CD4-positive, alpha-beta T cell treated with Interleukin-2 at 100 ng/mL for 4 hours (primary cell): ENCODE data around the gene CCDC7.
"Not testable (repeated sequence)": the region's sequence is repeated elsewhere in the genome, so short reads cannot be mapped to it uniquely, and the experiment has no call there.

Experiments used
- DNase-seq: peaks from one replicate; pipeline ENCODE4 v3.0.0-alpha.2; 2020; ENCODE audit warnings: low spot score

CCDC7 gene

GRCh38 chr10:32562695-32563094 is 116.8 kb downstream of the CCDC7 start:
- DNase-seq = not testable (repeated sequence)

- no peak for DNase-seq
Measured at GRCh38 chr10:32577448-32577847, 131.5 kb downstream of the CCDC7 start.

GRCh38 chr10:32582946-32583345 is 137.0 kb downstream of the CCDC7 start:
- no peak for DNase-seq

GRCh38 chr10:32598022-32598421 is 152.1 kb downstream of the CCDC7 start:
- not testable (repeated sequence) for DNase-seq

- DNase-seq = no peak
Measured at GRCh38 chr10:32600317-32600716, 154.4 kb downstream of the CCDC7 start.

- DNase-seq = not testable (repeated sequence)
Measured at GRCh38 chr10:32601562-32601961, 155.6 kb downstream of the CCDC7 start.

- DNase-seq = no peak
Measured at GRCh38 chr10:32605787-32606186, 159.8 kb downstream of the CCDC7 start.

GRCh38 chr10:32610543-32610942 is 164.6 kb downstream of the CCDC7 start:
- DNase-seq = not testable (repeated sequence)

DNA sequence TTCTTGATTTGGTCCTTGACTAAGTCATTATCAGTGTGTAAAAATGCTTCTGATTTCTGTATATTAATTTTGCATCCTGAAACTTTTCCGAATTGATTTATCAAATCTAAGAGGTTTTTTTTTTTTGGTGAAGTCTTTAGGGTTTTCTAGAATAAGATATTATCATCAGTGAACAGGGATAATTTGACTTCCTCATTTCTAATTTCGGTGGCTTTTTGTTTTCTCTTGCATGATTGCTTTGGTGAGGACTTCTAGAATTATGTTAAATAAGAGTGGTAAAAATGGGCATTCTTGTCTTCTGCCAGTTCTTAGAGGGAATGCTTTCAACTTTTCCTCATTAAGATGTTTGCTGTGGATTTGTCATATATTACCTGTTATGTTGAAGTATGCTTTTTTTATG is 170.5 kb downstream of the CCDC7 start:
- no peak for DNase-seq

GRCh38 chr10:32618482-32618881 is 172.5 kb downstream of the CCDC7 start:
- DNase-seq = no peak

DNA sequence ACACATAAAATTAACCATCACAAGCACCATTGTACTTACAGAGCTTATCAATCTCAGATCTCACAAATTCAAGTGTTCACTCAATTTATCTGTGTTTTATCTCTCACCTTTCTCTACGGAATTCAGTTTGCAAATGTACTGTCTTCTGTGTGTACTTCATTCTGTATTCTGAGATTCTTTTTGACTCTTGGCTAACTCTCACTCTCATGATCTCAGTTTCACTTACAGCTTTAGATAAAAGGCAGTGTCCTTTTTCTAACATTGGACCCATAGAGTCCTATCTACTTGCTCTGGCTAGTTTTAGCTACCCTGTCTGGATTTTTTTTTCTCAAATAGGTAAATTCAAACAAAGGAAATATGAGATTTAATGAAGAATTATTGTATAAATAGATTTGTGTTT is 176.0 kb downstream of the CCDC7 start:
- DNase-seq = no peak

DNA sequence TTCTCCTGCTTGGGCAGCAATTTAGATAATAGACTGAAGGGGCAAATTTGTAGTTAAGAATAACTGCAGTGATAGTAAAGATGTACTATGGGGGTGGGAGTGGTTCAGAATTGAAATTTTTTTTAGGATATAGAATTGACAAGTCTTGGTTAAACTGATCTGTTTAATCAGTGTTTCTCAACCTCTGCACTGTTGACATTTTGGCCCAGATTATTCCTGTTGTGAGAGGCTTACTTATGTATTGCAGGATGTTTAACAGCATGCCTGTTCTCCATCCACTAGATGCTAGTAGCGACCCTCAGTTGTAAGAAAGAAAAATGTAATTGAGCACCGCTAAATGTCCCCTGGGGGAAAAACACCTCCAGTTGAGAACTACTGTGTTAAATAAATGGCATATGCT is 176.5 kb downstream of the CCDC7 start:
- no peak for DNase-seq

DNA sequence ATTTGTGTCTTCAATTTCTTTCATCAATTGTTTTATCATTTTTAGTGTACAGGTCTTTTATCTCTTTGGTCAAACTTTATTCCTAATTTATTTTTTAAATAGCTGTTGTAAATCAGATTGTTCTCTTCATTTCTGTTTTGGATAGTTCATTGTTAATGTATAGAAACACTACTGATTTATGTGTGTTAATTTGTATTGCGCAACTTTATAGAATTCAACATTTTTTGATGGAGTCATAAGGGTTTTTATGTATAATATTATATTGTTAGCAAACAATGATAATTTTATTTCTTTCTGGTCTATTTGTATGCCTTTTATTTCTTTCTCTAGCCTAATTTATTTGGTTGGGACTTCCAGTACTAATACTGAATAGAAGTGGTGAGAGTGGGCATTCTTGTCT is 181.2 kb downstream of the CCDC7 start:
- no peak for DNase-seq

- no peak for DNase-seq
Measured at GRCh38 chr10:32629910-32630309, 184.0 kb downstream of the CCDC7 start.

DNA sequence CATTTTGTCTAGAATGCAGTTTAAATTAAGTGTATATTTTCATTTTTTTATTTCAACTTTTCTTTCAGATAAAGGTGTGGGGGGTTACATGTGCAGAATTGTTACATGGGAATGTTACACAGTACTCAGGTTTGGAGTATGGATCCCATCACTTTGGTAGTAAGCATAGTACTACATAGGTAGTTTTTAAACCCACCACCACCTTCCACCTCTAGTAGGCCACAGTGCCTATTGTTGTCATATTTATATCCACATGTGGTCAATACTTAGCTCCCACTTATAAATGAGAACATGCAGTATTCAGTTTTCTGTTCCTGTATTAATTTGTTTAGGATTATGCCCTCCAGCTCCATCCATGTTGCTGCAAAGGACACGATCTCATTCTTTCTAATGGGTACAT is 200.6 kb downstream of the CCDC7 start:
- no peak for DNase-seq

DNA sequence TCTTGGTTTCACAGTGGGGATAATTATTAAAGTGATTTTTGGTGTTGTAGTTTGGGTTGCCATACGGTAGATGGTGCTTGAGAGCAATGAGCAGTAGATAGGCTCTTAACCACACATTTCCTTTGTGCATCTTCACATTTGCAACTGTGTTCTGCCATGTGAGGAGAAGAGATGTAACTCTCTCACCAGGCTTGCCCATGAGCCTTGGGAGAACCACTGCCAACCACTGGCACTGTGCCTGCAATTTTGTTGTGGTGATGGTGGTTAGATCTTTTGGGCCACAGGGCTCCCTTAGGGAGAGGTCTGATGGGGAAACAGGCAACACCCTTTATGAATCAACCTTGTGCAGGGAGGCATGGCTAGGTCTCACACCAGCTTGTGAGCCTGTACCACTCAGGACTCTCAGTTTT is 204.3 kb downstream of the CCDC7 start:
- peak; percentile 24 for DNase-seq

DNA sequence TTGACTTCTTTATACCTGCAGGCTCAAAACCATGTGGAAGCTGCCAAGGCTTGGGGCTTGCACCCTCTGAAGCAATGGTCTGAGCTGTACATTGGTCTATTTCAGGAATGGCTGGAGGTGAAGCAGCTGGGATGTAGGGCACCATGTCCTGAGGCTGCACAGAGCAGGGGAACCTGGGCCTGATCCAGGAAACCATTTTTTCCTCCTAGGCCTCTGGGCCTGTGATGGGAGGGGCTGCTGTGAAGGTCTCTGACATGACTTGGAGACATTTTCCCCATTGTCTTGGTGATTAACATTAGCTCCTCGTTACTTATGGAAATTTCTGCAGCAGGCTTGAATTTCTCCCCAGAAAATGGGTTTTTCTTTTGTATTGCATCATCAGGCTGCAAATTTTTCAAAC is 211.5 kb downstream of the CCDC7 start:
- DNase-seq = not testable (repeated sequence)

DNA sequence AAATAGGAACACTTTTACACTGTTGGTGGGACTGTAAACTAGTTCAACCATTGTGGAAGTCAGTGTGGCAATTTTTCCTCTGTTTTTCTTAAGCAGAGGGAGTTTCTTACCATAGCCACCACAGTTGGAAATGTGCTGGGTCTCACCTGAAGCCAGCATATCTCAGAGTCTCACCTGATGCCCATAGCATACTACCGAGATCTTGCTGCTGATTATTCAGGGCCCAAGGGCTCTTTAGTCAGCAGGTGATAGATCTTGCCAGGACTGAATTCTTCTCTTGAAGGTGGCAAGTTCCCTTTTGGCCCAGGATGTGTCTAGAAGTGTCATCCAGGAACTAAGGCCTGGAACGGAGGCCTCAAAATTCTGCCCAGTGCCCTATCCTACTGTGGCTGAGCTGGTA is 215.4 kb downstream of the CCDC7 start:
- DNase-seq = no peak

DNA sequence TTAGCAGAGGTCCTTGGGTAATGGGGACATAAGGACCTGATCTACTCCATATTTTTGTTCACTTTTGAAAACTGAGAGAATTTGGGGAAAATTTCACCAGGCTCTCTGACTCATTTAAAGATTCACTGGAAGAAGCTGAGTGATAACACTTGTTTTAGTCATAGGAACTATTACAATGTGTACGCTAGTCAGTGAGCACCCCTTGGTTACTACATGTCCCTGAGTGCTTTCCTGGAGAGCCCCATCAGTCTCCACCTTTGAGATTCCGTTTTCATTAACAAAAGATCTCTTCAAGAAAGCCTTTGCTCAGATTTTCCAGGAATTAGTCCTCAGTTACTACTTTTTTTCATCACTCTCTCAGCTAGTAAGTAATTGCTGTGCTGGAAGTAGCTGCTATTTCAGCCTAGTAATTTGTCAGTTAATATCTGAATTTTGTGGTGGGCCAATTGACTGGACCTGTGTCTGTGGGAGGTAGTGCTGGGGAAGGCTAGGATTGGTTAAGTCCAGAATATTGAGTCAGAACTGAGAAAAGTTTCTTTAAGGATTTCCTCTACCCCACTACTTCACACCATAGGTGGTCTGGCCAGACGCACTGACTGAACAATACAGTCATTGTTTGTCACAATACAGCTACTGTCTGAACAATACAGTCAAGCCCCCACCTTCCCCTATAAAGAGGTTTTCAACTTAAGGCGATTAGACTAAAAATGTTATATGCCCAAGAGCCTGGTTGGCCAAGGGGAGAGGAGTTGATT is 235.0 kb downstream of the CCDC7 start:
- no peak for DNase-seq

DNA sequence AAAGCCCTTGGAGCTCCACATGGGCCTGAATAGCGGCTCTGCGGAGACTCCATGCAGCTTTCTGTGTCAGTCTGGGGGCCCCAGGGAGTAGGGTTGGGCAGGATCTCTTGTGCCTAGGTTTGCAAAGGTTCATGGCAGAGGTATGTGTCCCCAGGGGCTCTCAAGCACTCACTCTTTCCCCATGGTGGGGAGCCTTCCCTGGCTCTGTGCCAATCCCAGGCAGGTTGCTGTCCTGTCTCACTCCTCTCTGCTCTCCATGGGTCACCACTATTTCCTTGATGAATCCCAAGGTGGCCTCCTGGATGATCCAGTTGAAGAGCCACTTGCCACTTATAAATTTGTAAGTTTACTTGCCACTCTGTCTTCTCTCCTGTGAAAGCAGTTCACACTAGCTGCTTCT is 238.4 kb downstream of the CCDC7 start:
- no peak for DNase-seq

DNA sequence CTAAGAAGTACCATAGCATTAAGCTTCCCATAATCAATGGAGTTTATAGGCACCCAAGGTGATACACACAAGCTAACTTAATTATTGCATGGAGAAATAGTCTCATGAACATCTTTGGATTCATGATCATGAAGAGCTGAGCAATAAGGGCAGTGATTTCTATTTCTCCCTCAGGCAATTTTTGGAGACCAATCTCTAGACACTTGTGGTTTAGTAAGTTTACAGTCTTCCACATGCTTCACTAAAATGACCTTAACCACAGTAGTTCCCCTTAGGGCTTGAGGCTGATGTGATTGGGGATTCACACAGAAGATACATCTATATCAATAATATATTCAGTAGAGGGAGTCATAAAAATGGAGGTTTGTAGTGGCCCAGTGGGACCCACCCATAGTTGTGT is 241.2 kb downstream of the CCDC7 start:
- DNase-seq = no peak

DNA sequence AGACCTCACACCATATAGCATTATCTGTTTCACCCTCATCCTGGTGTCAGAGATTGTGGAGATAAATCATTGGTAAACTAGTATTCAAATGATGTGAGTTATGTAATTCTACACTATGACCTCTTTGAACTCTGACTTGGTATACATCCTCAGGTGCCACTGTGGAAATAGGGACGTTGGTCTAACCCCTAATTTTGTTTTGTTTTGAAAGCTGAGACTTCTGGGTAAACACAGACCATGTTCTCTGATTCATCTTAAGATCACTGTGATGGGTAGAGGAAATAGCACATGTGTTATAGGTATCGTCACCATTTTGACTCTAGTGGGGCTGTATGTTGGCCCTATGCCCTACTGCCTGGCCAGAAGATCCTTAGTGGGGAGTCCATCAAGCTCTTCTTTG is 241.6 kb downstream of the CCDC7 start:
- no peak for DNase-seq

- no peak for DNase-seq
Measured at GRCh38 chr10:32692174-32692573, 246.2 kb downstream of the CCDC7 start.

DNA sequence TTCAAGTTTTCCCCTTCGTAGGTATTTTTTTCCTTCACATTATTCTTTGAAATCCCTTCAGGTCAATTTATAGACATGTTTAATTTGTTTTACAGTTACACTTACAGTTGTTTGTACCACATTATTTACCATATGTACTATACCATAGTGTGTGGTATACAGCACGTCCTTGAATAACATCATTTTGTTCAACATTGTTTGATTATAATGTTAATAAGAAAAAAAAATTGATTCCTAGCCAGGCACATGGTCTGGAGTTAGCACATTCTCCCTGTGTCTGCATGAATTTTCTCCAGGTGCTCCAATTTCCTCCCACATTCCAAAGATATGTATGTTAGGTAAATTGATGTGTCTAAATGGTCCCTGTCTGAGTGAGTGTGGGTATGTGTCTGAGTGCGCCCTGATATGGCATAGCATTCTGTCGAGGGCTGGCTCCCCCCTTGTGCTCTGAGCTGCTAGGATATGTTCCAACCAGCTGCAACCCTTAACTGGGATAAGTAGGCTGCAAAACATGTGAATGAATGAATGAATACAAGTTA is 247.6 kb downstream of the CCDC7 start:
- no peak for DNase-seq
